C4-2B (cell line): ENCODE data around the gene INSYN2B.

ENCODE experiments used
- ZFX ChIP-seq: fragments of 450-650 bp; IDR thresholded peaks from 2 replicates; pipeline ENCODE4 v1.6.1; 2017
- TF ChIP-seq, protein P1 (sequence below): fragments of 450-650 bp; conservative IDR thresholded peaks from 2 replicates; pipeline ENCODE4 v1.5.1; 2017; ENCODE audit warnings: mild to moderate bottlenecking

DNA sequence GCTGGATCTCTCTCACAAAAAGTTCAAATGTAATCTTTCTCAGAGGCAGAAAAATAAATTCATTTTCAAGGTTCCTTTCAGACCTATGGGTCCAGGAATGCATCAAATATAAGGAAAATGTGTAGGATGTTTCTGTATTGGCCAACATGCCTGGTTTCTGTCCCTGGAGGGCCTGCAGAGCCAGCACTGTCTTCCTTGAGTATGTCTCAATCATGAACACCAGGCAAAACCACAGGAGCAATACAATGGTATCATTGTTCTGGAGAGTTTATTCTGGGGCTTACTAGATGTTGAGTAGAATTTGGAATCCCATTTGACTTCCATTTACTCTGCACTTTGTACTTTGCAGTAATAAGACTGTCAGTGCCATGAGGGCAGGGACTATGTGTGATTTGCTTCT, 23.5 kb downstream of the INSYN2B start:
- TF ChIP-seq, protein P1, sequence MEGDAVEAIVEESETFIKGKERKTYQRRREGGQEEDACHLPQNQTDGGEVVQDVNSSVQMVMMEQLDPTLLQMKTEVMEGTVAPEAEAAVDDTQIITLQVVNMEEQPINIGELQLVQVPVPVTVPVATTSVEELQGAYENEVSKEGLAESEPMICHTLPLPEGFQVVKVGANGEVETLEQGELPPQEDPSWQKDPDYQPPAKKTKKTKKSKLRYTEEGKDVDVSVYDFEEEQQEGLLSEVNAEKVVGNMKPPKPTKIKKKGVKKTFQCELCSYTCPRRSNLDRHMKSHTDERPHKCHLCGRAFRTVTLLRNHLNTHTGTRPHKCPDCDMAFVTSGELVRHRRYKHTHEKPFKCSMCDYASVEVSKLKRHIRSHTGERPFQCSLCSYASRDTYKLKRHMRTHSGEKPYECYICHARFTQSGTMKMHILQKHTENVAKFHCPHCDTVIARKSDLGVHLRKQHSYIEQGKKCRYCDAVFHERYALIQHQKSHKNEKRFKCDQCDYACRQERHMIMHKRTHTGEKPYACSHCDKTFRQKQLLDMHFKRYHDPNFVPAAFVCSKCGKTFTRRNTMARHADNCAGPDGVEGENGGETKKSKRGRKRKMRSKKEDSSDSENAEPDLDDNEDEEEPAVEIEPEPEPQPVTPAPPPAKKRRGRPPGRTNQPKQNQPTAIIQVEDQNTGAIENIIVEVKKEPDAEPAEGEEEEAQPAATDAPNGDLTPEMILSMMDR: no peak
- no peak for TF ChIP-seq ZFX
